Measurements from ENCODE around the gene PKDCC.
A peak's percentile ranks its signal among the peaks of the same experiment; 100 is the strongest.
"Not testable (repeated sequence)": the region's sequence is repeated elsewhere in the genome, so short reads cannot be mapped to it uniquely, and the experiment has no call there.

The PKDCC gene

GRCh38 chr2:42065753-42066152 is 17.9 kb downstream of the PKDCC start:
- not testable (repeated sequence) for DNase-seq (ENCODE audit: low read depth, low spot score)

GRCh38 chr2:42067001-42067400 is 19.2 kb downstream of the PKDCC start:
- DNase-seq (ENCODE audit: low read depth, low spot score) = not testable (repeated sequence)

DNA sequence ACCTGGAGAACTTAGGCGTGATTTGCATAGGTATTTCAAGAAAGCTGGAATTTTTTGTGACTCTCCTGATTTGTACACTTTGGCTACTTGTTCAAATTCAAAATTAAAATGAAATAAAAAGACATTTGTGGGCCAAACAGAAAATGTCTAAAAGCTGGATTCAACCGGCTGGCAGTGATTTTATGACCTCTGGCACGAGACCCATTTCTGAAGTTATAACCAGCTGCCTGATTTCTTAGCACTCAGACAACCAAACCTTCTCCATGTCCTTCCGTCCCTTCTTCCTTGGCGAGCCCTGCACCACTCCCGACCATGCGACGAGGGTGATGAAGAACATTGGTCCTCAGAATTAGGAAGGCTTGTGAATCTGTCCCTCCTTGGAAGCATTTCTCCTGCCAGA is 19.7 kb downstream of the PKDCC start:
- DNase-seq (ENCODE audit: low read depth, low spot score) = no peak

DNA sequence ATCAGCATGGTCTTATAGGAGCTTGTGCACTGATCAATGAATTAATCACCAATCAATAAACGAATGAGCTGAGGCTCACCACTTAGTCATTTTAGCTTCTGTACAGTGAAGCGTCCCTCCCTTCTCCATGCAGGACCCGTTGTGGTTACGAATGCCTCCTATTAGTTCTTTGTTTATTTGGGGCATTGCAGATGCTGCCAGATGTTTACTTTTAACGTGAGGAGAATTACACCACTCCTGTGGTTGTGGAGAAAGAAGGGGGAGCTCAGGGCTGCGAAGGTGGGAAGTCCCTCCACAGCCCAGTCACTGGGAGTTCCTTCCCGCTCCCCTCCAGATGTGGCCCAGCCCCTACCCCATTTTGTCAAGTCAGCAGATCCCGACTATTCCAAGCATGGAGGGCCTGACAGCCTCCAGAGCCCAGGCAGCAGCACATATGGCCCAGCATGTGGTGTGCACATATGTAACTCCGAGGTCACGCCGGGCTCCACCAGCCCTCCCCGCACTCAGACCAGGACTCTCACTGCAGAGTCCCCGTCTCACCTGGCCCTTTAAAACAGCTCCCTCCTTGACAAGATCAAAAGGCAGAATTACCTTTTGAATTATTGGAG is 20.9 kb downstream of the PKDCC start:
- DNase-seq (ENCODE audit: low read depth, low spot score) = no peak

GRCh38 chr2:42069568-42069967 is 21.7 kb downstream of the PKDCC start:
- DNase-seq (ENCODE audit: low read depth, low spot score) = no peak

DNA sequence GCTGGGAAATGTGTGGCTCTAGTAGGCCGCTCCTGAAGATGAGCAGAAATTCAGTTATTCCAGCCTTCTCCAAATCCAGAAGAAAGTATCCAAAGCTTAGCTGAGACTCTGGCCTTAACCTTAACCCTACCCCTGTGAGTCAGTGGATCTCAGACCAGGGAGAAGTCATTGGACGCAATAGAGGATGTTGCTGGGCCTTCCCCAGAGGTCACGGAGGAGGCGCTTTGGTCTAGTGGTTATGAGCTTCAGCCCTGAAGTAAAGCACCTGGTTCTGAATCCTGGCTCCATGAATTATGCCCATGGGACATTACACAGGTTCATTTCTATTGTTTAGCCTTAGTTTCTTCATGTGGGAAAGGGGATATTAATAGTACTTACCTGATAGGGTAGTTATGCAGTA is 24.0 kb downstream of the PKDCC start:
- DNase-seq (ENCODE audit: low read depth, low spot score) = no peak

- no peak for DNase-seq (ENCODE audit: low read depth, low spot score)
These were observed 24.7 kb downstream of the PKDCC start for GRCh38 chr2:42072349-42073118.

DNA sequence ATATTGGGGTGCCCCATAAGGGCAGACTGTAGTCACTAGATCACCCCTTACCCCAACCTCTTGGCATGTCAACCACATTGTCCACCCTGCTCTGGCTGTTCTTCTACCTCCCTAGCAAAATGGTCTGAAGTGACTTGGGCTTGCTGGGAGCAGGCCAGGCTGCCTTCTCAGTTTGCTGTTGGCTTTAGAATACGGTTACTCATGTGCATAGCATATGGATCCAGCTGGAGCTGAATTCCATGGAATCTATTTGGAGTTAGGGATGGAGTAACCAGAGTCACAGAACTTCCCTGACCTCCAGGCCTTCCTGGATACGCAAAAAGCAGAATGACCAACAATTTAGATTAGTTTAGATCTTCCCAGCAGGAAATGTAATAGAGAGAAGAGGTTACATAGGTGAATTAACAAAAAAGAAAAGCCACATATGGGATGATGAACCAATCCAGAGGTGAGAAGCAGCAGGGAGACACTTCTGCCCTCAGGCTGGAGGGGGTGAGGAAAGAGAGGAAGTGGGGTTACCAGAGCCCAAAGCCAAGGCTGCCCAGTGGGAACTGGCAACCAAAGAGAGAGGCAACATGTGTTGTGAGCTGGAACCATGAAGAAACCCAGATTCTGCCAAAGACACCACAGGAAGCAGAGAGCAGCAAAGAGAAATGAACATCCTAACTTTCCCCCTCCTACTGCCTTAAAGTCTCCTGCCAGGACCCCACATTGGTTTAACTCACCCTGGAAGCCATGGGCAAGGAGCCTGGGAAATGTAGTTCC is 26.1 kb downstream of the PKDCC start:
- DNase-seq (ENCODE audit: low read depth, low spot score) = no peak

- DNase-seq (ENCODE audit: low read depth, low spot score) = no peak
These were observed 26.8 kb downstream of the PKDCC start for GRCh38 chr2:42074661-42075060.

DNA sequence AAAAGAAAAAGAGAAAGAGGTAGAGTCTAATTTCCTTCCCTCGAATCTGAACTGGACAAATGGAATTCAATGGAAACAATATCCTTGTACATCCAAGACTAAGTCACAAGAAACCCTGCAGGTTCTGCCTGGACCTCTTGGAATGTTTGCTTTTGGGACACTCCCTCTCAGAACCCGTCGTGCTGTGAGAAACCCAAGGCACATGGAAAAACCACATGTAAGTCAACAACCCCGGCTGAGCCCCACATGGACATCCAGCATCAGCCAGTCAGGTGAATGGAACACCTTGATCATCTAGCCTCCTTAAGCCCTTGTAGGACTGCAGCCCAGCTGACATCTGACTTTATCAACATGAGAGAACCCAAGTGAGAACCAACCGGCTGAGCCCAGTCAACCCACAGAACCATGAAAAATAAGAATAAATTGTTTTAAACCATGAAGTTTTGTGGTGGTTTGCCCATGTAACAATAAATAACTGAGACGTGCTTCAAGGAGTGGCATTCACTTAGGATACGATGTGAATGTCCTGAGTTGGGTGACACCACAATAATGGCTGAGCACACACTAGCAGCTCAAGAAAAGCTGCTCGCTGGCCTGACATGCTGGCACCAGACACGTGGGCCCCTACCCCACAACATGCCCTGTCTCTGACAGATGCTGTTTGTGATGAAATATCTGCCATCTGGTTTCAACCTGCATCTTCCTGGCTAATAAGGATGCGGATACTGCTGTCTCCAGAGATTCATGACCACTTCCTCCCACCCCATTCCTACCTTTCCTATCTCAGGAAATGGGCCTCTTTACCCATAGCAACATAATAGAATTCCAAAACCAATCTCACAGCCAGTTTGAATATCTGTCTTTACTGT is 28.8 kb downstream of the PKDCC start:
- no peak for DNase-seq (ENCODE audit: low read depth, low spot score)

- no peak for DNase-seq (ENCODE audit: low read depth, low spot score)
These were observed 29.5 kb downstream of the PKDCC start for GRCh38 chr2:42077343-42077742.

DNA sequence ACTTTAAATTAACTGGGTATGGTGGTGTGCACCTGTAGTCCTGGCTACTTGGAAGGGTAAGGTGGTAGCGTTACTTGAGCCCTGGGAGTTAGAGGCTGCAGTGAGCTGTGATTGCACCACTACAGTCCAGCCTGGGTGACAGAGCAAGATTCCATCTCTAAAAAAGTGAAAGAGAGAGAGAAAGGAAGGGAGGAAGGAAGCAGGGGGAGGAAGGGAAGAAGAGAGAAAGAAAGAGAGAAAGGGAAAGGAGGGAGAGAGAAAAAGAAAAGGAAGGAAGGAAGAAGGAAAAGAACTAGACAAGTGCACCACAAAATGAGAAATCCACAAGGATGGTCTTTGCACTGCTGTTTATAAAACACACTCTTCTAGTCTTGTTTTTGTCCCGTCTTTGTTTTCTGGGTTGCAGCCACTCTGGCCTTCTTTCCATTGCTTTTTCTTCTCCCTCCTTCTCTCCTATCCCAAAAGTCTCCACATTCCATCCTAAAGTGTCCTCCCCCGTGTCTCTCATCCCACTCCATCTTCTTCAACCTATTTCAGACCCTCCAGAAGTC is 32.0 kb downstream of the PKDCC start:
- no peak for DNase-seq (ENCODE audit: low read depth, low spot score)

GRCh38 chr2:42081151-42081550 is 33.3 kb downstream of the PKDCC start:
- DNase-seq (ENCODE audit: low read depth, low spot score) = not testable (repeated sequence)

DNA sequence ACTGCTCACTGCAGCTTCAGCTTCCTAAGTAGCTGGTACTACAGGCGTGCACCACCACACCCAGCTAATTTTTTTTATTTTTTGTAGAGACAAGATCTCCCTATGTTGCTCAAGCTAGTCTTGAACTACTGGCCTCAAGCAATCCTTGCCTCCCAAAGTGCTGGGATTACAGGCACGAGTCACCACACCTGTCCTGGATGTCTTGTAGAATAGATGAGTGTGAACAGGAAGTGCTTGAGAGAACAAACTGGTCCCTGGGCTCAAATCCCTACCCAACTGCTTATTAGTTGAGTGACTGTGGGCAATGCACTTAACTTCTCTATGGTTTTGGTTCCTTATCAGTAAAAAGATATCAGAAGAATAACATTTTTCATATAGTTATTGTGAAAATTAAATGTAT is 34.2 kb downstream of the PKDCC start:
- no peak for DNase-seq (ENCODE audit: low read depth, low spot score)

DNA sequence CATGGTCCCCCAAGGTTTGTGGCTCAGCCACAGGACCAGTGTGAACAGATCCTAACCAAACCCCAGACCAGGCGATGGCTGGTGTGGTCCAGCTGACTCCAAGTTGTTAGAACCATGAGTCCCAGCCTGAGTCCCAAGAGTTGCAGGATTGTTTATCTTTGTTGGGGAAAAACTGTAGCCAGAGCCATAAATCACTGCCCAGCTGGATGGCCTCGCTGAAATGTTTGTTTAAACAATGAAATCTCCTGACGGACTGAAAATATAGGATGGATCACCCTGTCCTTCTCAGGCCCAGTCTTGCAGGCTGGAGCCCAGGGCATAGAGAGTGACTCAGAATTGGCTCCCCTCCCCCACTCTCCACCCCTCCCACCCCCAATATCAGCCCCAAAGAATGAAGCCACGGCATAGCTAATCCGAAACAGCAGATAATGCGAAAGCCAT is 36.4 kb downstream of the PKDCC start:
- DNase-seq (ENCODE audit: low read depth, low spot score) = peak; percentile 90

DNA sequence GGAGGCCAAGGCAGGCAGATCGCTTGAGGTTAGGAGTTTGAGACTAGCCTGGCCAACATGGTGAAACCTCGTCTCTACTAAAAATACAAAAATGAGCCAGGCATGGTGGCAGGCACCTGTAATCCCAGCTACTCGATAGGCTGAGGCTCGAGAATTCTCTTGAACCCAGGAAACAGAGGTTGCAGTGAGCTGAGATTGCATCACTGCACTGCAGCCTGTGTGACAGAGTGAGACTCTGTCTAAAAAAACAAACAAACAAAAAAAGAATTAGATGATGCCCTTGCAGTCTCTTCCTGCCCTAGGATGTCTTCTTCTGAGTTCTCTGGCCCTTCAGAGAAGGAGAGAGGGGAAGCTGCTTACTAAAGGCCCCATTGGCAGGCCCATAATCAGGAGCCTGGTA is 37.2 kb downstream of the PKDCC start:
- DNase-seq (ENCODE audit: low read depth, low spot score) = not testable (repeated sequence)

DNA sequence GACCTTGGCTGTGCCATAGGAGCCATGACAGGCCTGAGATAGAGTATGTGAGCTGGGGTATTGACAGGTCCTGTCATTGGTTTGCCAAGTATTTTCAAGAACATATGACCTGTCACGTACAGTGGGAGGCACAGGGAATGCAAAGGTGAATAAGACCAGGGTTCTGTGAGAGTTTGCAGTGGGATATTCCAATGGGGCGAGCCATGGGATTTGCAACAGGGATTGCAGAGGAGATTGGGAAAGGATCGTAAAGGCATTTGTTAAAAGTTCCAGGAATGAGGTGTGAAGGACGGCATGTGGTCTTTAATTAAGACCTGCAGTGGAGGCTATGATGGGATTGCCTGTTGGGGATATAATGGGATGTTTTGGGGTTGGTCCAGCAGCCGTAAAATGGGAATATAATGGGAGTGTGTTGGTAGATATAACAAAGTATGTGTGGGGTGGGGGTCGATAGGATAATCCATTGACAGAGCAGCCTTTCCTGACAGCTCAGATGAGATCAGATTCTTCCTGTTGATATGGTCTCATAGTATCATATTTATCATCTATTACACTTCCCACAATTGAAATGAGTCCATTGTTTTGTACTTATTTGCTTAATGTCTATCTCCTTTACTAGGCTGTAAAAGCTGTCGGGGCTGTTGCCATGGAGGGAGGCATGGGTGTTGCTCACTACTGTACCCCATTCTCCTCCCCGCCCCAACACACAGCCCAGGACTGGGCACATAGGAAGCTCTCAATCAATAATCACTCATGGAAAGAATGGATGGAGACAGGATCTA is 38.1 kb downstream of the PKDCC start:
- no peak for DNase-seq (ENCODE audit: low read depth, low spot score)

DNA sequence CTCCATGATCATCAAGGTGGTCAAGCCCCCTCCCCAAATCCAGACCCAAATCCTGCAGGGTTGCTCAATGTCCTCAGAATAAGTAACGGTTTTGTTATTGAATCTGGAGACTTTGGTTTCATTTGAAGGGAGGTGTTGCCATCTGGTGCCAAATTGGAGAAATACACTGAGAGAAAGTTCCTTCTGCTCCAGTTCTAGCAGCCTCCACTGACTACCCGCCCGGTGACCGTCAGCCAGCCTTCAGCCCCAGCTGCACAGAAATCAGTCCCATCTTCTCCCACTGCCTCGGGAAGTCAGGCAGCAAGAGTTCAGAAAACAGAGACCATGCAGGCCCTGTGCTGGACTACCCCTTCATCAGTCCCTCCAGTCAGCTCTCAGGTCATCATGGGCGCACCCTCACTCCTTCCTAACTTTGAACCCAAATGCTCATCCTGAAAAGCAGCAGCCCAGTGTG is 38.7 kb downstream of the PKDCC start:
- DNase-seq (ENCODE audit: low read depth, low spot score) = no peak

GRCh38 chr2:42087137-42087856 is 39.5 kb downstream of the PKDCC start:
- no peak for DNase-seq (ENCODE audit: low read depth, low spot score)

DNA sequence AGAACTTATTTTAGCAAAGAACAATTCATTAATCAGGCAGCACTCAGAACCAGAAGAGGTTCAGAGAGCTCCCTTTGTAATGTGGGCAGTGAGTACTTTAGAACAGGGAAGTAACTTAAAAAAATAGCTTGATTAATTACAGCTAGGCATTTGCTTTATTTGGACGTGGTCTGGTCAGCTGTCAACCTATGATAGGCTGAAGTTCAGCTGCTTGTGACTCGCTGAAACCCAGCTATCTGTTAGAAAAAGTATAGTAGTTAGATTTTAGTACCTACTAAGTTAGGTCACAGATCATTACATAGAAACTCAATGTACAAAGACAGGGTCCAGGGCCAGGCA is 40.0 kb downstream of the PKDCC start:
- DNase-seq (ENCODE audit: low read depth, low spot score) = no peak
